Measurements from ENCODE around the gene SRF. TPM values are rescaled to one million over a fixed set of nuclear protein-coding genes. Genes with fewer than 3 reads are reported as not detected.
"Not testable (repeated sequence)": the region's sequence is repeated elsewhere in the genome, so short reads cannot be mapped to it uniquely, and the experiment has no call there.

Gene SRF
- total RNA-seq, 2 donors from 2014 or later: 32.7 to 44.2 TPM

- peaks cover 5% of the 10 kb centered on the region for H3K4me1 Mint-ChIP-seq
- Histone ChIP-seq H3K9me3 (ENCODE audit: control insufficient read depth, low read length) (no peaks in the 10 kb centered on the region), H3K4me3 (ENCODE audit: low read length) (no peak overlapping the region), H3K27me3 (ENCODE audit: control insufficient read depth, insufficient read depth, low read length, poor library complexity, severe bottlenecking) (no peaks in the 10 kb centered on the region), H3K36me3 (ENCODE audit: control insufficient read depth, insufficient read depth, low read length) (peaks cover 36% of the 10 kb centered on the region), H3K9ac (ENCODE audit: extremely low read depth, low read length, poor library complexity, severe bottlenecking) (no peak overlapping the region), H3K27ac (ENCODE audit: low read depth, low read length) (no peak overlapping the region), H3K4me1 (ENCODE audit: control insufficient read depth, insufficient read depth, low read length) (no peaks in the 10 kb centered on the region)
- peaks cover 27% of the 10 kb centered on the region for H3K36me3 Mint-ChIP-seq (ENCODE audit: low read depth)
- 92 to 94% methylated on average over 1 to 3 of the region's 3 CpGs for WGBS, 2 experiments (ENCODE audit: insufficient coverage in 1 of 2, insufficient read length in 1 of 2)
- no peak overlapping the region for H3K4me3 Mint-ChIP-seq
- H3K27me3 Mint-ChIP-seq (ENCODE audit: insufficient read depth): no peaks in the 10 kb centered on the region
- H3K9me3 Mint-ChIP-seq: no peaks in the 10 kb centered on the region
- no peak for DNase-seq
- TF ChIP-seq CTCF (conservative IDR thresholded peaks at IDR 0.05): no peak
- H3K27ac Mint-ChIP-seq: no peak overlapping the region
Measured at GRCh38 chr6:43138267-43138666, 32.8 kb upstream of the SRF start.

DNA sequence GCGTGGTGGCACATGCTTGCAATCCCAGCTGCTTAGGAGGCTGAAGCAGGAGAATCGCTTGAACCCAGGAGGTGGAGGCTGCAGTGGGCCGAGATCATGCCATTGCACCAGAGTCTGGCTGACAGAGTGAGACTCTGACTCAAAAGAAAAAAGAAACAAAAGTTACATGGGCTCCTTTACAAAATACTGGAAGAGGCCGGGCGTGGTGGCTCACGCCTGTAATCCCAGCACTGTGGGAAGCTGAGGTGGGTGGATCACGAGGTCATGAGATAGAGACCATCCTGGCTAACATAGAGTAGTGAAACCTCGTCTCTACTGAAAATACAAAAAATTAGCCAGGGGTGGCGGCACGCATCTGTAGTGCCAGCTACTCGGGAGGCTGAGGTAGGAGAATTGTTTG is 31.1 kb upstream of the SRF start:
- not testable (repeated sequence) for H3K4me3 Mint-ChIP-seq; H3K4me1 Mint-ChIP-seq; H3K27me3 ChIP-seq (ENCODE audit: control insufficient read depth, insufficient read depth, low read length, poor library complexity, severe bottlenecking); H3K27me3 Mint-ChIP-seq (ENCODE audit: insufficient read depth); H3K27ac ChIP-seq (ENCODE audit: low read depth, low read length); H3K9ac ChIP-seq (ENCODE audit: extremely low read depth, low read length, poor library complexity, severe bottlenecking); H3K9me3 Mint-ChIP-seq; H3K27ac Mint-ChIP-seq; H3K4me3 ChIP-seq (ENCODE audit: low read length); H3K9me3 ChIP-seq (ENCODE audit: control insufficient read depth, low read length); DNase-seq; H3K4me1 ChIP-seq (ENCODE audit: control insufficient read depth, insufficient read depth, low read length)
- peaks cover 43% of the 10 kb centered on the region for H3K36me3 ChIP-seq (ENCODE audit: control insufficient read depth, insufficient read depth, low read length)
- 87 to 96% methylated on average over 11 of the region's 11 CpGs for WGBS, 2 experiments (ENCODE audit: insufficient coverage in 1 of 2, insufficient read length in 1 of 2)
- H3K36me3 Mint-ChIP-seq (ENCODE audit: low read depth): peaks cover 29% of the 10 kb centered on the region

DNA sequence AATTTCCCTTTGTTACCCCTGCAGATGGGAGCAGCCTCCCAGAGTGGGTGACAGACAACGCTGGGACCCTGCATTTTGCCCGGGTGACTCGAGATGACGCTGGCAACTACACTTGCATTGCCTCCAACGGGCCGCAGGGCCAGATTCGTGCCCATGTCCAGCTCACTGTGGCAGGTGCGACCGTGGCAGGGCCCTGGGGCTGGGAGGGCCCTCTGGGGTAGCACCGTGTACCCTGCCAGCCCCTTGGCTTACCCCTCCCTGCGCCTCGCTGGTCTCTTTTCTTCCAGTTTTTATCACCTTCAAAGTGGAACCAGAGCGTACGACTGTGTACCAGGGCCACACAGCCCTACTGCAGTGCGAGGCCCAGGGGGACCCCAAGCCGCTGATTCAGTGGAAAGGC is 29.4 kb upstream of the SRF start:
- Histone ChIP-seq H3K27me3 (ENCODE audit: control insufficient read depth, insufficient read depth, low read length, poor library complexity, severe bottlenecking) (no peaks in the 10 kb centered on the region), H3K9ac (ENCODE audit: extremely low read depth, low read length, poor library complexity, severe bottlenecking) (no peak overlapping the region), H3K36me3 (ENCODE audit: control insufficient read depth, insufficient read depth, low read length) (peaks cover 50% of the 10 kb centered on the region), H3K4me3 (ENCODE audit: low read length) (no peak overlapping the region), H3K4me1 (ENCODE audit: control insufficient read depth, insufficient read depth, low read length) (no peaks in the 10 kb centered on the region), H3K27ac (ENCODE audit: low read depth, low read length) (no peak overlapping the region), H3K9me3 (ENCODE audit: control insufficient read depth, low read length) (no peaks in the 10 kb centered on the region)
- no peak for DNase-seq
- Mint-ChIP-seq H3K4me1 (peaks cover 6% of the 10 kb centered on the region), H3K9me3 (no peaks in the 10 kb centered on the region), H3K27ac (no peak overlapping the region), H3K27me3 (ENCODE audit: insufficient read depth) (no peaks in the 10 kb centered on the region), H3K36me3 (ENCODE audit: low read depth) (peaks cover 40% of the 10 kb centered on the region), H3K4me3 (no peak overlapping the region)
- WGBS, 2 experiments (ENCODE audit: insufficient coverage in 1 of 2, insufficient read length in 1 of 2): 93 to 100% methylated on average over 11 to 16 of the region's 16 CpGs
- no peak for TF ChIP-seq CTCF (conservative IDR thresholded peaks at IDR 0.05)

- Histone ChIP-seq H3K9me3 (ENCODE audit: control insufficient read depth, low read length) (no peaks in the 10 kb centered on the region), H3K4me3 (ENCODE audit: low read length) (no peak overlapping the region), H3K4me1 (ENCODE audit: control insufficient read depth, insufficient read depth, low read length) (no peaks in the 10 kb centered on the region), H3K27ac (ENCODE audit: low read depth, low read length) (no peak overlapping the region), H3K27me3 (ENCODE audit: control insufficient read depth, insufficient read depth, low read length, poor library complexity, severe bottlenecking) (no peaks in the 10 kb centered on the region), H3K36me3 (ENCODE audit: control insufficient read depth, insufficient read depth, low read length) (peaks cover 55% of the 10 kb centered on the region), H3K9ac (ENCODE audit: extremely low read depth, low read length, poor library complexity, severe bottlenecking) (no peak overlapping the region)
- DNase-seq: no peak
- H3K27me3 Mint-ChIP-seq (ENCODE audit: insufficient read depth): no peaks in the 10 kb centered on the region
- peaks cover 6% of the 10 kb centered on the region for H3K4me1 Mint-ChIP-seq
- H3K9me3 Mint-ChIP-seq: no peaks in the 10 kb centered on the region
- no peak for TF ChIP-seq CTCF (conservative IDR thresholded peaks at IDR 0.05)
- 92 to 95% methylated on average over 4 to 14 of the region's 14 CpGs for WGBS, 2 experiments (ENCODE audit: insufficient coverage in 1 of 2, insufficient read length in 1 of 2)
- H3K4me3 Mint-ChIP-seq: no peak overlapping the region
- H3K36me3 Mint-ChIP-seq (ENCODE audit: low read depth): peaks cover 38% of the 10 kb centered on the region
- H3K27ac Mint-ChIP-seq: no peak overlapping the region
Measured at GRCh38 chr6:43142101-43142500, 29.0 kb upstream of the SRF start.

Measured in endodermal cell (in vitro differentiated cells).